IMR-90 (cell line): ENCODE results near the gene MACF1. TPM values are rescaled to one million over a fixed set of nuclear protein-coding genes. Genes with fewer than 3 reads are reported as not detected.

Experiments
- ATAC-seq: fragments of 200-7000 bp; cut with Tn5 transposase; 2 replicates; pipeline ENCODE4 v1.9.1; 2020; ENCODE audit warnings: low read depth, mild to moderate bottlenecking, moderate library complexity
- BruUV-seq: library from RNA; stranded (reverse); fragments of 400-500 nt; replicated peaks from 2 replicates; lab custom pipeline; 2021; lab: Mats Ljungman, UMichigan
- CTCF ChIA-PET: fragments of 300-600 bp; formaldehyde crosslinking; extraction: SDS; loops from one replicate; lab custom pipeline; 2021; ENCODE audit warnings: antibody characterized with exemption; lab: Yijun Ruan, JAX
- POLR2A ChIA-PET: fragments of 300-600 bp; sonication (Branson Sonifier 250); formaldehyde crosslinking; loops from one replicate; lab custom pipeline; 2022; ENCODE audit warnings: antibody characterized with exemption; ENCODE audit not compliant: unreplicated experiment; lab: Charles Lee
- DNase-seq: peaks from one replicate; pipeline ENCODE4 v3.0.0; 2013
- H2AFZ ChIP-seq: replicated peaks from 2 replicates; pipeline ENCODE3; 2013; ENCODE audit warnings: low read length, mild to moderate bottlenecking; ENCODE audit not compliant: poor library complexity
- H2AK5ac ChIP-seq: 2 replicates; pipeline ENCODE4 v1.6.1; 2013; ENCODE audit warnings: low read depth, low read length, inconsistent platforms
- H2AK9ac ChIP-seq: replicated peaks from 2 replicates; pipeline ENCODE3; 2013; ENCODE audit warnings: mild to moderate bottlenecking, low read depth, low read length, moderate library complexity; ENCODE audit not compliant: poor library complexity
- H2BK120ac ChIP-seq: 2 replicates; pipeline ENCODE4 v1.6.1; 2013; ENCODE audit warnings: low read depth, low read length, inconsistent platforms
- H2BK15ac ChIP-seq: 3 replicates; pipeline ENCODE4 v1.6.1; 2013; ENCODE audit warnings: low read depth, low read length, inconsistent platforms
- H2BK20ac ChIP-seq: 2 replicates; pipeline ENCODE4 v1.6.1; 2013; ENCODE audit warnings: low read depth, mild to moderate bottlenecking, inconsistent platforms, low read length, moderate library complexity
- H2BK5ac ChIP-seq: 2 replicates; pipeline ENCODE4 v1.6.1; 2013; ENCODE audit warnings: mild to moderate bottlenecking, low read depth, low read length, inconsistent platforms; ENCODE audit not compliant: poor library complexity, severe bottlenecking
- H3K14ac ChIP-seq: replicated peaks from 2 replicates; pipeline ENCODE4 v1.6.1; 2013; ENCODE audit warnings: low read depth, low read length, inconsistent platforms
- H3K18ac ChIP-seq: 2 replicates; pipeline ENCODE4 v1.6.1; 2013; ENCODE audit warnings: low read depth, low read length, control low read depth
- H3K23ac ChIP-seq: 2 replicates; pipeline ENCODE4 v1.6.1; 2013; ENCODE audit warnings: low read depth, low read length, inconsistent platforms
- H3K27ac ChIP-seq: 2 replicates; pipeline ENCODE4 v1.5.1; 2013; ENCODE audit warnings: mild to moderate bottlenecking, control low read depth, low read length; ENCODE audit not compliant: insufficient read depth
- H3K27me3 ChIP-seq: 2 replicates; pipeline ENCODE4 v1.6.1; 2013; ENCODE audit warnings: low read length; ENCODE audit not compliant: control insufficient read depth, insufficient read depth
- H3K36me3 ChIP-seq: 2 replicates; pipeline ENCODE4 v1.6.1; 2013; ENCODE audit warnings: low read length, mixed read lengths; ENCODE audit not compliant: control insufficient read depth, insufficient read depth
- H3K4ac ChIP-seq: 2 replicates; pipeline ENCODE4 v1.6.1; 2013; ENCODE audit warnings: low read depth, low read length, inconsistent platforms
- H3K4me1 ChIP-seq: 2 replicates; pipeline ENCODE4 v1.6.1; 2013; ENCODE audit warnings: low read length, mixed read lengths; ENCODE audit not compliant: control insufficient read depth, insufficient read depth
- H3K4me2 ChIP-seq: 2 replicates; pipeline ENCODE4 v1.6.1; 2013; ENCODE audit warnings: low read depth, mild to moderate bottlenecking, control low read depth, low read length, moderate library complexity
- H3K4me3 ChIP-seq: 2 replicates; pipeline ENCODE4 v1.5.1; 2013; ENCODE audit warnings: low read depth, mild to moderate bottlenecking, control low read depth, low read length, moderate library complexity; ENCODE audit not compliant: insufficient read depth
- H3K56ac ChIP-seq: 2 replicates; pipeline ENCODE4 v1.6.1; 2013; ENCODE audit warnings: low read length, inconsistent platforms; ENCODE audit not compliant: insufficient read depth; ENCODE audit errors: extremely low read depth
- H3K79me1 ChIP-seq, 2 experiments: 2 replicates each; pipeline ENCODE4 v1.6.1; 2013; ENCODE audit warnings: low read length in 2 of 2, inconsistent platforms in 1 of 2, low read depth in 1 of 2
- H3K9ac ChIP-seq: 2 replicates; pipeline ENCODE4 v1.6.1; 2013; ENCODE audit warnings: low read depth, low read length, control low read depth
- H3K9me1 ChIP-seq: 2 replicates; pipeline ENCODE4 v1.6.1; 2013; ENCODE audit warnings: low read length, inconsistent platforms; ENCODE audit not compliant: insufficient read depth
- H3K9me3 ChIP-seq: 2 replicates; pipeline ENCODE4 v1.6.1; 2013; ENCODE audit warnings: low read length; ENCODE audit not compliant: control insufficient read depth, insufficient read depth
- H4K20me1 ChIP-seq: 2 replicates; pipeline ENCODE4 v1.6.1; 2013; ENCODE audit warnings: low read length, inconsistent platforms; ENCODE audit not compliant: insufficient read depth
- H4K5ac ChIP-seq: 2 replicates; pipeline ENCODE4 v1.6.1; 2013; ENCODE audit warnings: mild to moderate bottlenecking, low read depth, low read length, control low read depth
- H4K8ac ChIP-seq, 2 experiments: 2 replicates each; pipeline ENCODE4 v1.6.1; 2013; ENCODE audit warnings: low read depth in 2 of 2, low read length in 2 of 2, control low read depth in 1 of 2, inconsistent platforms in 1 of 2
- H4K91ac ChIP-seq: 2 replicates; pipeline ENCODE4 v1.6.1; 2013; ENCODE audit warnings: low read depth, low read length, inconsistent platforms; ENCODE audit not compliant: insufficient read depth
- BHLHE40 ChIP-seq: fragments of 150-350 bp; IDR thresholded peaks from 2 replicates; pipeline ENCODE4 v1.6.1; 2016; ENCODE audit warnings: mild to moderate bottlenecking, low read depth, low read length
- CEBPB ChIP-seq: IDR thresholded peaks from 2 replicates; pipeline ENCODE4 v1.6.1; 2012; ENCODE audit warnings: low read depth, low read length, improper control_type of control experiment
- FOS ChIP-seq: fragments of 150-350 bp; IDR thresholded peaks from 2 replicates; pipeline ENCODE4 v1.6.1; 2016; ENCODE audit warnings: low read depth, low read length
- MAZ ChIP-seq: IDR thresholded peaks from 2 replicates; pipeline ENCODE4 v1.6.1; 2012; ENCODE audit warnings: low read depth, mild to moderate bottlenecking, low read length, improper control_type of control experiment, moderate library complexity, borderline replicate concordance
- MXI1 ChIP-seq: IDR thresholded peaks from 2 replicates; pipeline ENCODE4 v1.6.1; 2012; ENCODE audit warnings: low read depth, mild to moderate bottlenecking, low read length, moderate library complexity, borderline replicate concordance
- POLR2A ChIP-seq: IDR thresholded peaks from 2 replicates; pipeline ENCODE4 v1.6.1; 2012; ENCODE audit warnings: mild to moderate bottlenecking, low read depth, low read length
- RAD21 ChIP-seq: IDR thresholded peaks from 2 replicates; pipeline ENCODE4 v1.6.1; 2012; ENCODE audit warnings: low read length, improper control_type of control experiment
- RCOR1 ChIP-seq: IDR thresholded peaks from 2 replicates; pipeline ENCODE4 v1.6.1; 2012; ENCODE audit warnings: mild to moderate bottlenecking, low read length, improper control_type of control experiment; ENCODE audit not compliant: insufficient replicate concordance
- WGBS, 2 experiments: methylation state at CpG; one replicate each; pipeline versions ENCODE4 v1.1.5 to v1.1.7; 2013; ENCODE audit warnings: missing lambda C conversion rate in 2 of 2; ENCODE audit not compliant: insufficient read length in 1 of 2; ENCODE audit errors: extremely low coverage in 2 of 2; 5-methylcytosine and 5-hydroxymethylcytosine counted together
- dilution Hi-C: fragments of 300-500 bp; cut with HindIII; formaldehyde crosslinking; loops from one replicate; pipeline ENCODE4 v1.14.3; 2018; ENCODE audit warnings: low sequenced_read_pairs; ENCODE audit not compliant: unreplicated experiment
- in situ Hi-C: fragments of 300-500 bp; cut with MboI; formaldehyde crosslinking; loops from 3 replicates; pipeline ENCODE4 v1.14.3; 2019; ENCODE audit warnings: low sequenced_read_pairs, inconsistent platforms, mixed read lengths
- intact Hi-C: fragments of 100-400 bp; cut with micrococcal nuclease; formaldehyde crosslinking; loops from 2 replicates; pipeline ENCODE4 v1.10.0; 2022
- polyA plus RNA-seq, 3 experiments: library from polyadenylated mRNA; depleted of rRNA; stranded (reverse); fragments of >200 nt; gene quantifications; 2 replicates each; pipeline ENCODE4 v1.2.3, GENCODE V29; 2012; ENCODE audit warnings: low replicate concordance in 1 of 3
- total RNA-seq: library from RNA; depleted of rRNA; stranded (reverse); fragments of >200 nt; gene quantifications from 2 replicates; pipeline ENCODE4 v1.2.3, GENCODE V29; 2012

Gene MACF1
- total and polyA plus RNA-seq, 2 of the 4 experiments (the other 2 are of a cell fraction) = 67.6 to 369 TPM

DNA sequence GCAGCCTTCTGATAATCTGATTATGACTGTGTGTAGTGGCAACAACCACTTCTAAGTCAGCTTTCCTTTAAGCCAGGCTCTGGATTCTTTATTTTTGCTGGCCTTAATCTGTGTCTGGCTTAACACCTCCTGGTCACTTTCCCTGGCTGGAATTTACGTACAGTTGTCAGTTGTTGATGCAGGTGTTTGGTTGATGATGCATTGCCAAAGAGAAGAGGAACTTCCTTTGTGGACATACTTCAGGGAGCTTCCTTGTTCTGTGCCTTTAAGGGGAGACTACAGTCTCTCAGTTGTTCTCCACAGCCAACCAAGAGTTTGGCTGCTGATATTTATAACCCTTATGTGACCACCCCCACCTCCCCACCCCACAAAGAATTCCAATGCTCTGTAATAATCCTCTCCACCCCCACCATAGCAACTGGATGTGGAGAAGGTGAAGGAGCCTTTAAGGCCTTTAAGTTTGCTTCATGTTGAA lies 190.9 kb downstream of the MACF1 start:
- H2BK120ac ChIP-seq = peak overlapping the region; percentile 99
- TF ChIP-seq MXI1 (no peak), RCOR1 (no peak), POLR2A (no peak), FOS (no peak), RAD21 (no peak), BHLHE40 (no peak), CEBPB (no peak), MAZ (no peak; the same call in 1 of the 2 replicates)
- peak overlapping the region; percentile 78 for H2AK5ac ChIP-seq
- H3K9ac ChIP-seq = peak overlapping the region; percentile 54; the same call in 1 of the 2 replicates
- CTCF ChIA-PET = interaction anchor here (2.1 kb wide), 1 partner anchor 16 kb away, joined by 12 read pairs; no protein-coding TSS in a partner anchor
- peak overlapping the region; percentile 54; the same call in 1 of the 2 replicates for H3K4me2 ChIP-seq
- no TSS peak for BruUV-seq
- DNase-seq = peak; percentile 90
- H2BK20ac ChIP-seq = peak overlapping the region; percentile 97
- peaks cover 4% of the 10 kb centered on the region; the same call in 1 of the 2 replicates for H4K20me1 ChIP-seq
- H2BK5ac ChIP-seq = peak overlapping the region; percentile 98
- H3K14ac ChIP-seq = peak overlapping the region; percentile 97
- POLR2A ChIA-PET = interaction anchor here (0.7 to 0.8 kb wide), 2 partner anchors 12 to 43 kb away, joined by 3 read pairs; no protein-coding TSS in a partner anchor
- no peaks in the 10 kb centered on the region; the same call in 1 of the 2 replicates for H3K36me3 ChIP-seq
- H3K23ac ChIP-seq = peak overlapping the region; percentile 96
- peak overlapping the region; percentile 78; the same call in 1 of the 2 replicates for H3K56ac ChIP-seq
- H3K9me3 ChIP-seq = no peaks in the 10 kb centered on the region
- H4K5ac ChIP-seq = peak overlapping the region; percentile 31
- peaks cover 23% of the 10 kb centered on the region for H3K4me1 ChIP-seq
- dilution Hi-C loops = no loop called here
- no CpG with 5 or more reads among the region's 1 CpG for WGBS, 2 experiments
- H3K18ac ChIP-seq = peak overlapping the region; percentile 32; the same call in 1 of the 2 replicates
- no peaks in the 10 kb centered on the region for H3K27me3 ChIP-seq
- peak overlapping the region; percentile 81 for H2AK9ac ChIP-seq
- ATAC-seq = peak; percentile 51
- peaks cover 19% of the 10 kb centered on the region for H3K9me1 ChIP-seq
- peak overlapping the region; percentile 86; the same call in 1 of the 3 replicates for H2BK15ac ChIP-seq
- intact Hi-C loops = loop anchor here (2.0 kb wide), 1 partner anchor 15 kb away; no protein-coding TSS in a partner anchor
- H3K27ac ChIP-seq = peak overlapping the region; percentile 58
- H2AFZ ChIP-seq = peak overlapping the region; percentile 69
- H4K8ac ChIP-seq = peak overlapping the region; percentile 3 to 97; a peak in 3 of 4 replicates
- no peak overlapping the region for H3K4me3 ChIP-seq
- peak overlapping the region; percentile 94 for H4K91ac ChIP-seq
- peak overlapping the region; percentile 99 for H3K4ac ChIP-seq
- H3K79me1 ChIP-seq = peaks cover 15 to 77% of the 10 kb centered on the region in 2 experiments
- in situ Hi-C loops = no loop called here
